ENCODE data around the gene OGFOD1.

Gene OGFOD1

DNA sequence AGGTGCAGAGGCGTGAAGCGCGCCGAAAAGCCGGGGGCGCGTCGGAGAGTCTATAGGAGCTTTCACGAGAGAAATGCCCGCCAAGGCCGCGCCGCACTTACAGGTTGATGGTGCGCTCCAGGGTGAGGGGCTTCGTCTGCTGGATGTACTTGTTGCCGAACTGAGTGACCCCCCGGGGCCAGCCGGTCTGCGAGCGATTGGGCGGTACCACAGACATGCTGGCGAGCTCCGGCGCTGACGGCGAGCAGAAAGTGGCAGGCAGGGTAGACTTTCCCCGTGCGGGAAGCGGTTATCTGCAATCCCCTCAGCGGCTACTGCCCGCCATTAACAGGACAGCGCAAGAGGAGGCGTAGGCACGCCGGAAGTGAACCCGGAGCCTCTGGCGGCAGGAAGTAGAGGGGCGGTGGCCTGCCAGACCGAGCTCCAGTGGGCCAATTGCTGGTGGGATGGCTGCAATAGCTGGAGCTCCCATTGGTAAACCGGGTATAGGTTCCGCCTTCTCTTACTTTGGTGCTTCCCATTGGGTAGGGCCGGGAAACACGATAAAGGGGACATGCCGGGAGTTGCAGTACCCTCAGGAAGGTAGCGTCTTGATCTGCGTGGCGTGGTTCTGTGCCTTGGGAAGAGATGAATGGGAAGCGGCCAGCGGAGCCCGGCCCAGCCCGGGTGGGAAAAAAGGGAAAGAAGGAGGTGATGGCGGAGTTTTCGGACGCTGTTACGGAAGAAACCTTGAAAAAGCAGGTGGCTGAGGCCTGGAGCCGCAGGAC is at the start of gene OGFOD1, which contains the start of gene NUDT21:
TSS of gene OGFOD1 (plus strand) at position 569 of the 767 bp plus-strand sequence. CDS start at position 628, 59 bp downstream.
TSS of gene NUDT21 (minus strand) at position 347 of the 767 bp plus-strand sequence. CDS start at position 217, 130 bp downstream.
- DNase-seq: peak; percentile 84 to 95

DNA sequence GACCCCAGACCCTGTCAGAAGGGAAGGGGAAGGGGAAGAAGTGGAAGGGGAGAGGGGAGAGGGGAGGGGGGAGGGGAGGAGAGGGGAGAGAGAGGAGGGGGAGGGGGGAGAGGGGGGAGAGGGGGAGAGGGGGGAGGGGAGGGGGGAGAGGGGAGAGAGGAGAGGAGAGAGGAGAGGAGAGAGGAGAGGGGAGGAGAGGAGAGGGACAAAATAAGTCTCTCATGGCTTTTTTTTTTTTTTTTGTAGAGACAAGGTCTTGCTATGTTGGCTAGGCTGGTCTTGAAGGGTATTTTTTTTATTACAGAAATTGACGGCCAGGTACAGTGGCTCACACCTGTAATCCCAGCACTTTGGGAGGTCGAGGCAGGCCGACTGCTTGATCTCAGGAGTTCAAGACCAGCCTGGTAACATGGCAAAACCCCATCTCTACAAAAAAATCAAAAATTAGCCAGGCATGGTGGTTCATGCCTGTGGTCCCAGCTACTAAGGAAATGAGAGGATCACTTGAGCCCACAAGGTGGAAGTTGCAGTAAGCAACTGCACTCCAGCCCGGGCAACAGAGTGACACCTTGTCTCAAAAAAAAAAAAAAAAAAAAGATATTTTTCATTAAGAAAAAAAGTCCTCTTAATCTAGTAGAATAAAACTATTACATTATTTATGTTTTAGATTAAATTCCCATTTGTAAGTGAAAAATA is 45.2 kb upstream of the OGFOD1 start:
- DNase-seq: no peak

DNA sequence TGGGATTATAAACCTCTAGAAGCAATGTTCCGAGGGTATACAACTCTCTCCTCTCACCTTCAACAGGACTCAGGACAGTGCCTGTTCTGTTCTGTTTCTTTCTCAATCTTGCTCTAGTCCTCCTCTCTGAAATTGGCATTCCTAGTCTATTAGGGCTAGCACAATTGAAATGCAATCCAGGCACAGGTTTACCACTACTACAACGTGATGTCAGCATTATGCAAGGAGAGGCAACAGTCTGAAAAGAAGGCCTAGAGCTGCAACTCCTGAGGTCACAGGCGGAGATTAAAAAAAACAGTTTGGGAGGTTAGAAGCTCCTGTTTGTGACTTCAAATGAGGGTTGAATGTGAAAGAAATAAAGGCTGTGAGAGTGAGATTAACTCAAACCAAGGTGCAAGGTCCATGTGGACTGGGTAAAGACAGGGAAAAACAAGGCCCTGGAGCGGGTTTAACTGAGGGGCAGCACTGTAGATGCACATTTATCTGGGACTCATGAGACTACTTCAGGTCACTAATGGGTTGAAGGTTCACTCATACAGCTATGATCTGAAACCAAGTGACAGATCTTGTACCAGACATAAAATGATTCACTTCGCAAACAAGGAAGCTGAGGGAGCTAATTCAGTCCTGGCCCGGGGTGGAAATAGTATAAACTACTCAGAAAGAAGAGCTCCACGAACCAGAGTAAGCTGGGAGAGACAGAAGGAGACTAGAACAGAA is 42.8 kb upstream of the OGFOD1 start:
- DNase-seq: no peak

DNA sequence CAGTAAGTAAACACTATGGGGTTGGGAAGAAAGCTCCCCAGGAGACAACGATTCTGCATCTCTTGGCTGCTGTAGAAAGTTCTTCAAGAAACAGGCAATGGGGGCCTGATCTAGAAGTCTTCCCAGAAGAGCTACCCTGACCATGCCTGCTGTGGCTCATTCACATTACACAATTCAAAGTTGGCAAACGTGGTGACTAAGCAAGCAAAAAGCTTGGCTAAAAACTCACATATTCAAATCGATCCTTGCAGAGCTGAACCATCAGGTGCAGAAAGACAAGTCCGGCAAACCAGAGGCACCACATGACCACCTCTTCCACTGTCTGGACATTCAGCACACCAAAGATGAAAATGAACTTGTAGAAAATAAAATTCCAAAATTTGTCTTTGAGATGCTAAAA is 42.2 kb upstream of the OGFOD1 start:
- no peak for DNase-seq

DNA sequence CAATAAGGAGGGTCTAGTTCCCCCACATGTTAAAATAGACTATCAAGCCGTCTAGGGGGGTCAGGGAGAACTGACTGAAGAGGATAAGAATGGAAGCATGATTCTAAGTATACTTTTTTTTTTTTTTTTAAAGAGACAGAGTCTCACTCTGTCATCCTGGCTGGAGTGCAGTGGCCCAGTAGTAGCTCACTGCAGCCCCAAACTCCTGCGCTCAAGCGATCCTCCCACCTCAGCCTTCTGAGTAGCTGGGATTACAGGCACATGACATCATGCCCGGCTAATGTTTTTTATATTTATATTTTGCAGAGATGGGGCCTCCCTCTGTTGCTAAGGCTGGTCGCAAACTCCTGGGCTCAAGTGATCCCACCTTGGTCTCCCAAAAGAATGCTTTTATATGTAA is 40.2 kb upstream of the OGFOD1 start:
- no peak for DNase-seq

DNA sequence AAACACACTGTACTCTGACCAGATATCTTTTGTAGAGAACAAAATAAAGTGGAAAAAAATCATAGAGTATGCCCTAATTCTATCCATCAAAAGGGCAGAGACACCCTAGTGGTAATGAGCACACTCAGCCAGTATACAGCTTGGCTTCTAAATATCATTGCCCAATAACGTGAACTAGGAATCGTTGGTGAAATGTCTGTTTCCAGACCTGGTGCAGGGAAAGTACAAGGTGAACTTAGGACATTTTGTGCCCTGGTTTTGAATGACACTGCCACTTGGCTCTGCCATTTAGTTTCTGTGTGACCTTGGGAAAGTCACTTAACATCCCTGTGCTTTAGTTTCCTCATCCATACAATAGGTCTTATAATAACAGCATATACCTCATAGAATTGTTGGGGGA is 39.7 kb upstream of the OGFOD1 start:
- DNase-seq: no peak

DNA sequence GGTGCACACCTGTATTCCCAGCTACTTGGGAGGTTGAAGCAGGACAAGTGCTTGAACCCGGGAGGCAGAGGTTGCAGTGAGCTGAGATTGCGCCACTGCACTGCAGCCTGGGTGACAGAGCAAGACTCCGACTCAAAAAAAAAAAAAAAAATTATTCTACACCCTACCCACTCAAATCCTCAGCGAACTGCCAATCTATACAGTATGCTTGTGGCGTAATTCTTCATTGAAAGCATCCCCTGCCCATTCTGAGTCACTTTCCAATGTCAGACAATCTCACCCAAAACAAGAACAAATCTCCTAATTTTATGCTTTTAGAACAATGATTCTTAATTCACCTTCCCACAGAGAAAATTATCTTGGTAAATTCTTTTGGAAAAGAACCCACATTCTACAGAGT is 38.0 kb upstream of the OGFOD1 start:
- no peak for DNase-seq

DNA sequence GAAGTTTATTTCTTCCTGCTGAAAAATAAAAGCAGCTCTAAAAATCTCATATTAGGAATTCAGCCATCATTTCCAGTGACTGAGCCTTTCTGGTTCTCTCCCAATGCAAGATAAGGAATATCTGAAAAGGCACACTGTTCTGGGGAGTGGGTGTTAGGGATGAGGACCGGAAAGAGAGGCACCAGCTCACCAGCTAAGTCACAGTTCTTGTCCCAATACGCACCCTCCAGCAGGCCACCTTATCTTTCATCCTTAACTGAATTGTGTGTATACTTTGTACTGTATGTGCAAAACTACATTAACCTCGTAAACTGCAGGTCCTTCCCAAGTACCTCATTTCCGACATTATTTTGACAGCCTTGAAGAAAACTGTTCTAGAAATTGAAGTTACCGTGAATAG is 37.0 kb upstream of the OGFOD1 start:
- DNase-seq: no peak

DNA sequence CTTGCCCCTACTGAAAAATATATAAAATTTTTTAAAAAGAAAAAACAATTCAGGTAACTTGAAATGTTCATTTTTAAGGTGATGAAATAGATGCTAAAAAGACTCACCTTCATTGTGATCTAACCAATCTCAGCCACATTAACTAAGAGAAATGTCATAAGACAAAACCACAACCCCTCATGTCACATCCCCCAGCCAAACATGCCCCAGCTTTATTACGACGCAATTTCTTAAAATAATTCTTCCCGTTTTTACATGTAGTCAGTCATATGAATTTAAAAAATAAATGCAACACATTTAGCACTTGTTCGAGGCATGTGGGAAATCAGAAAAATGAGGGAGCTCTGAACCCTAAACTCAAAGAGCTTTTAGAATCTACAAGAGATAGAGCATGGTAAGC is 35.5 kb upstream of the OGFOD1 start:
- DNase-seq: no peak

DNA sequence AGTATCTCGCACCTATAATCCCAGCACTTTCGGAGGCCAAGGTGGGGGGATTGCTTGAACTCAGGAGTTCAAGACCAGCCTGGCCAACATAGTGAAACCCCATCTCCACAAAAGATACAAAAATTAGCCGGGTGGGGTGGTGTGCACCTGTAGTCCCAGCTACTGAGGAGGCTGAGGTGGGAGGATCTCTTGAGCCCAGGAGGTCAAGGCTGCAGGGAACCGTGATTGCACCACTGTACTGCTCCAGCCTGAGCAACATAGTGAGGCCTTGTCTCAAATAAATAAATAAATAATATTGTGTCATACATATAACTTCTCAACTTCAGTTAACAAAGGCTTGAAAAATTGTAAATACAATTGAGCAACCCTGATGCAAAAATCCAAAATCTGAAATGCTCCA is 34.2 kb upstream of the OGFOD1 start:
- no peak for DNase-seq

DNA sequence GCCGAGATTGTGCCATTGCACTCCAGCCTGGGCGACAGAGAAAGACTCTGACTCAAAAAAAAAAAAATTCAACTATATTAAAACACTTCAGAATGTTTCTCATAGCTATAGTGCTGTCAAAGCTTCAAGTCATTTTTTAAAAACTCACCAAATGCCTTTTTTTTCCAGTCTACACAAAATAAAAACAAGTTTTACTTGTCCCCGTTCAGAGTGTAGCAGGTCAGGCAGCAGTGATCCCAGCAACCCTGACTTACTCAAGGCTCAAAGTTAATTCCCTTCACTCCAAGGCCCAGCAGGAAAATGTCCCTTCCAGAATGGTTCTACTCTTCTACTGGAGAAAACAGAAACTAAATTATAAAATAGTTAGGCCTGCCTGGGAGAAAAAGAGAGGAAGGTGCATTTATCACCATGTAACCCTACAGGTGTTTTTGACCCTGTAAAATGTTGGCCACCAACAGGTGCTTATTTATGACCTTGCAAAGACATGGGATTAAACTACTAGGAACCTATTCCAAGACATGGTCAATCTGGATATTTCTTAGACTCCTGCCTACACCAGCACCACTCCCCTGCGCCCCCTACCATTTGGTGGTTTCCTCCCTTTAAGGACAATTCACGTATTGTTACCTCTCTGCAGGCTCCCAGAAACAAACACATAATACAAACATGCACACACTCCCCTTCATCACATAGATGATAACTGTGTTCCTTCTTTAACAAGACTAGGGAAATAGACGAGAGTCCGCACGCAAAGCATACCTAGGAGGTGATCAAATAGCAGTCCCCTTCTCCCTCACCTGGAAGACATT is 31.4 kb upstream of the OGFOD1 start:
- DNase-seq: no peak

DNA sequence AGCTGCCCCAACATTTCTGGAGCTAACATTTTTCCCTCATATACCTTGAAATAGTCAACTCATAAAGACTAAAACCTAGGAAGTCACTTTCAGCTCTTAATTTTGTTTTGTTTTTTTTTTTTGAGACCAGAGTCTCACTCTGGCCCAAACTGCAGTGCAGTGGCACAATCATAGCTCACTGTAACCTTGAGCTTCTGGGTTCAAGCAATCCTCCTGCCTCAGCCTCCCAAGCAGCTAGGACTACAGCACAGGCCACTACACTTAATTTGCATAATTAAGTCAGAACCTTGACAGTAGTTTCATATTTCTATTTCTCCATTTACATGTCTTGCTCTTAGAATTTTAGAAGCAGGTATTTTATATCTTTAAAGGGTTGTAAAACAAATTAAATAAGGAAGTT is 30.7 kb upstream of the OGFOD1 start:
- no peak for DNase-seq

DNA sequence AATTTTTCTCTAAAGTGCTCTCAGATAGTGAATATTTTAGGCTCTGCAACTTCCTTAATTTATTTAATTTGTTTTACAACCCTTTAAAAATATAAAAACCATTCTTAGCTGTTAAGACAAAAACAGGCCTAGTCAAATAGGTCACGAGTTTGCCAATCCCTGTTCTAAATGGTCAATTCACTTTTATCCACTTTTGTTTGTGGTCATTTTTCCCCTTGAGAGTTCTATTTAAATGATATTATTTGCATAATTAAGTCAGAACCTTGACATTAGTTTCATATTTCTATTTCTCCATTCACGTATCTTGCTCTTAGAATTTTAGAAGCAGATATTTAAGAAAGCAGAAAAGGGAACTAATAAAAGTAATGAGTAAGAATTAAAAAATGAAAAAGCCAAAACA is 30.0 kb upstream of the OGFOD1 start:
- no peak for DNase-seq

DNA sequence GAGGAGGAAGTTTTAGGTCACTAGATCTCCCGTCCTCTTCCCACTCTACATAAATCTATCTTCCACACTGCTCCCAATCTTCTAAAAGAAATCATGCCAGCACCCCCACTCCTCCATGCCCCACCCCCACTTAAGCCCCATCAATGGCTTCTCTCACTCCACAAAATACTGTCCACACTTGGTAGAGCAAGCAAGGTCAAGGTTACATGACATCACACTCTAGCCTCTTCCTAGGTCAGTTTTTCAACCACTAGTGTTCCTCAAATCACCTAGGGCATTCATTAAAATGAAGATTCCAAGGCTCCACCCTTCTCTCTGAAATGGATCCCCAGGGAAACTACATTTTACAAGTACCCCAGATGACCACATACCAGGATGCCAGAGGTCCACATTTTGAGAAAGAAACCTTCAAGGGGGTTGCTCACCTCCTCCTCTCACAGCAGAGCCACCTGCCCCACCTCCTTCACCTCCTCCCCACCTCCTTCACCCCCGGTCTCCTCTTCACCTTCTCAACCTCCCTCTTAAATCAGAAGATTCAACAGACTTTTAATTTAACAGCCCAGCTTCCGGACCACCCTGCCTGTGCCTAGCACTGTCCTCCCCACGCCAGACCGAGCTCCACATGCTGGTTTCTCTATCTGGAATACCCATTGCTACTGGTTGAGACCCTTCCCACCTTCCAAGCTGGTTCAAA is 29.2 kb upstream of the OGFOD1 start:
- DNase-seq: no peak

DNA sequence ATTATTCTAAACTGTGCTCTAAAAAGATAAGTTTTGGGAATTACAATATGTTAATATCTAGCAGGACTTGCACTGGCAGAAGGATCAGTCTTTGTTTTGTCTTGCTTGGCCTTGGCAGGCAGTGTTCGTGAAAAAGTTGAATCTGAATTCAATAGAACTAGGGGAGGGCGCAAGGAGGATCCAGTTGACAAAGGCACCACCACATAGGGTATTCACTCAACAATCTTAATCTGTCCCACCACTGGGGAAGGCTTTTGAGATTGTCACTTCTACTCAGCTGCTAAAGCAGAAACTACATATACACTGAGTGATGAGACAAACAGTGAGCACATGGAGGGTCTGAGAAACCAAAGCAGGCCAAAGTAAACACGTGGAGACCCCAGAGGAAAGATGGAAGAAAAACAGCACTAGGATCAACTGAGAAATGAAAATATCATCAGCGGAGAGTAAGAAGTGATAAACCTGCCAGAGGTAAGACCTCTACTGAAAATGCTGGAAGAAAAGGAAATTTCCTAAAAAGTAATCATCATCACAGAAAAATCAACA is 28.4 kb upstream of the OGFOD1 start:
- DNase-seq: no peak

DNA sequence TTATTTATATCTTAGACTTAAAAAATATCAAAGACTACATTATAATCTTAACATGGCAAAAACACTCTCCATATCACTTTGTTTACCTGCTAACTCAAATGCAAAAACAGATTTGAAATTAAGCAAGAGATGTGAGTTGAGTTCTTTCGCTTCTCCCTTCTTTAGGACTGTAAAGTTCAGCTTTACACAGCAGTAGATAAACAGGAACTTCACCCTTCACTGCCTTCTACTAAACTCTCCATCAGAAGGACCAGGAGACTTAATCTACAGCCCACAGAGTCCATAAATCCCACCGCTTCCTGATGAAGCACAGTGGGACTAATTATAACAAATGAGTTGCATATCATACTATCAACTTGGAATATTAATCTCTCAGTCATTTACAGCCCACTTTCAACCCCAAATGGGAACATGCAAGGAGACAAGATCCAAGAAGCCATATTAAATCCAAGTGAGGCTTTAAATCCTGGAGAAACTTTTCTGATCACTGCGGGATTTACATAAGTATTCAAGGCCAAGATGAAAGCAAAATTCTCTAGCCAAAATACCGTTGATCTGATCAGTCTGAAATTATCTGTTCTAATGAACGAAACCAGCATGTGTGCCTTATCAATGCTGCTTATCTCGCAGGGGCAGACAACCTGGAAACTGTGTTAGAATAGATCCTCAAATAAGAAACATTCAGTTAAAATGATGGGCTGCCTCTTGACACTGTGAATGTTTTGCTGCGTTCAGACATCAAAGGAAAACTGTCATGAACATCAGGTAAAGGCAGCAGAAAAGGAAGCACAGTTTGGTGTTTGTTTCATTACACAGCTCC is 27.6 kb upstream of the OGFOD1 start:
- DNase-seq: no peak

DNA sequence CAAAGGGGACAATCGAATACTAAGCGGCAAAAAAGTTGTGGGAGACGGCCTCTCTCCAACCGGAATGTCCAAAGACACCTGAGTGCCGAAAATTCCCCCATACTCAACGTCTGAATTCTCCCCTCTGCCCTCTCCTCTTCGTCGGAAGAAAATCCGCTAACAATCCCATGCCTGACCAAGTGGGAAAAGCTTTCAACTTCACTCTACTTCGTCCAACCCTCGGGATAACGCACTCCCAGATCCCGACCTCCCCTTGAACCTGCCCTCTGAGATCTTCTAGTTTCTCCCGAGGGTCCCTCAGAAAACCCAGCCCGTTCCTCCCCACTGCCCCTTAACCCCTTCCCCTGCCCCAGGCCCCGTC is 27.0 kb upstream of the OGFOD1 start:
- DNase-seq: peak in 1 of 2 experiments; percentile 2

DNA sequence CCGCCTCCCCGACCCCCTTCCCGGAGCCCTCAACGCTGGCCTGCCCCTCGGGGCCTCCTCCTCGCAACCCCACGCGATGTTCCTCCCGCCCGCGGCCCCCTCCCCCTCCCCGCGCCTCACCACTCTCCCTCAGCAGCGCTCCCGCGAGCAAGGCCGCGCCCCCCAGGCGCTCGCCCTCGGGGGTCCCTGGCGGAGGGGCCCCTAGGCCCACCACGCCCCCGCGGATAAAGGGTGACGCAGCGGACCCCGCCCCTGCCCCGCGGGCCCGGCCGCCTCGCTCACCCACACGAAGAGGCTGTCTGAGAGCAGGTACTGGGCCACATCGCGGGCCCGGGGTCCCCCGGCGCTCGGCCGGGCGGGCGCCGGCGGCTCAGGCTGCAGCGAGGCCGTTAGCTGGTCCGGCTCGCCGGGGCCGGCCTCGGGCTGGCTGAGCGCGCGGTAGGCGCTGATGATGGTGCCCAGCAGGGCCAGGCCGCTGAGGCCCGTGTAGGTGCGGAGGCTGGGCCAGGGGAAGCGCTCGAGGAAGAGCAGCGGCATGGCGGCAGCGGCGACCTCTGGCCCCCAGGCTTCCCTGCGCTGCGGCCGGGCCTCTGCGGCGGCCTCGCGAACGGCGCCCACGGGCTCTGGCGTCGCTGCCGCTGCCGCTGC is 26.4 kb upstream of the OGFOD1 start:
- DNase-seq: peak in 1 of 2 experiments; percentile 30

DNA sequence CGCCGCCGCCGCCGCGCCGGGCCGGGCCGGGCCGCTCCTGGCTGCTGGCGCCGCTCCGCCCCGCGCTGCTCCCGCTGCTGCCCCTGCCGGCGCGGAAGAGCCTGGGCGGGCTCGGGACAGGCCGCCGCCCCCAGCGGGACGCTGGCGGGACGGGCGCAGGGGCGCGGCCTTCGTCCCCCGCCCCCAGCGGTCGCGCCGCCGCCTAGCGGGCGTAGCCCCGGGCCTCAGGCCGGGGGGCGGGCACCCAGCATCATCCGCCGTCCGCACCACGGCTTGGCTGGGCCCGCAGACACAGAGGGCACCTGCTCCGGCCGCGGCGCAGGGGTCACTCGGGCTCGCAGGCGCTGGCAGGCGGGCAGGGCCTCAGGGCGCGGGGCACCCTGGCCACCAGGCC is 25.9 kb upstream of the OGFOD1 start, which contains the start of gene AMFR:
TSS of gene AMFR (minus strand) at position 107 of the 394 bp plus-strand sequence. CDS start 218 bp downstream, outside the sequence.
- DNase-seq: peak in 1 of 2 experiments; percentile 42

DNA sequence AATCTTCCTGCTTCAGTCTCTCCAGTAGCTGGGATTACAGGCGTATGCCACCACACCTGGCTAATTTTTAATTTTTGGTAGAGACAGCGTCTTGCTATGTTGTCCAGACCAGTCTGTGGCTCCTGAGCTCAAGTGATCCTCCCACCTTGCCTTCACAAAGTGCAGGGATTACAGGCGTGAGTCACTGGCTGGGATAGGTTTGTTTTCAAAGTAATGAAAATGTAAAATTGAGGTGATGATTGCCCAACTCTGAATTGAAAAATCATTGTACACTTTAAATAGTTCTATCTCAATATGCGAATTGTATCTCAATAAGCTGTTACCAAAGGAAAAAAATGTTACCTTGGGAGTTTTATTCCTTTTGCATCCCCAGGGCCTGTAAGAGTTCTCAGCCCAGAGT is 24.8 kb upstream of the OGFOD1 start:
- no peak for DNase-seq

Data from SW 1271 (cell line).